ENCODE measurements around the gene ALG14.

DNA sequence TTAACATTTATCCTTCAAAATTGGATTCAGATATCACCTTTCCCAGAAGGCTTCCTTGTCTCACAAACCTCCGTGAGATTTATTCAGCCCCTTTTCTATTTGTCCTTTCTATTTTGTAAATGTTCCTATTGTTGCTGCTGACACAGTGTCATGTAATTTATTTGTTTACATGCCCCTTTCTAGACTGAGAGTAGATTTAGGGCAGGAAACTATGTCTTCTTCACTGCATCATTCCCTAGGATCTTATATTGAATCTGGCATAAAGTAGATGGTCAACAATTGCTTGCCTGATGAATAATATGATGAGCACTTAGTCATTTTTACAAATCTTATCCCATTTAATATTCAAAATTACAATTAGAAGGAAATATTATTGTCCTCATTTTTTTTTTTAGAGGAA, 137.7 kb downstream of the ALG14 start:
- TF ChIP-seq CTCF (IDR thresholded peaks at IDR 0.05 in 2 of 3, conservative IDR thresholded peaks at IDR 0.05 in 1 of 3; ENCODE audit: borderline replicate concordance in 1 of 3, insufficient read depth in 1 of 3, low read depth in 2 of 3, low read length in 2 of 3) (no peak), EZH2phosphoT487 (IDR thresholded peaks at IDR 0.05; ENCODE audit: borderline replicate concordance) (no peak), POLR2A (IDR thresholded peaks at IDR 0.05; ENCODE audit: borderline replicate concordance, extremely low read depth, insufficient read depth, insufficient read length) (no peak), SRF (IDR thresholded peaks at IDR 0.05; ENCODE audit: low read depth) (no peak), POLR2AphosphoS5 (IDR thresholded peaks at IDR 0.05; ENCODE audit: low read depth, low read length) (no peak), YY1 (IDR thresholded peaks at IDR 0.05; ENCODE audit: extremely low read depth, insufficient replicate concordance, low read depth, low read length) (no peak)
- TF ChIP-seq, protein P1, sequence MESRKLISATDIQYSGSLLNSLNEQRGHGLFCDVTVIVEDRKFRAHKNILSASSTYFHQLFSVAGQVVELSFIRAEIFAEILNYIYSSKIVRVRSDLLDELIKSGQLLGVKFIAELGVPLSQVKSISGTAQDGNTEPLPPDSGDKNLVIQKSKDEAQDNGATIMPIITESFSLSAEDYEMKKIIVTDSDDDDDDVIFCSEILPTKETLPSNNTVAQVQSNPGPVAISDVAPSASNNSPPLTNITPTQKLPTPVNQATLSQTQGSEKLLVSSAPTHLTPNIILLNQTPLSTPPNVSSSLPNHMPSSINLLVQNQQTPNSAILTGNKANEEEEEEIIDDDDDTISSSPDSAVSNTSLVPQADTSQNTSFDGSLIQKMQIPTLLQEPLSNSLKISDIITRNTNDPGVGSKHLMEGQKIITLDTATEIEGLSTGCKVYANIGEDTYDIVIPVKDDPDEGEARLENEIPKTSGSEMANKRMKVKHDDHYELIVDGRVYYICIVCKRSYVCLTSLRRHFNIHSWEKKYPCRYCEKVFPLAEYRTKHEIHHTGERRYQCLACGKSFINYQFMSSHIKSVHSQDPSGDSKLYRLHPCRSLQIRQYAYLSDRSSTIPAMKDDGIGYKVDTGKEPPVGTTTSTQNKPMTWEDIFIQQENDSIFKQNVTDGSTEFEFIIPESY (IDR thresholded peaks at IDR 0.05; ENCODE audit: extremely low read depth, insufficient replicate concordance, low read length) = no peak
- TF ChIP-seq, protein P2, sequence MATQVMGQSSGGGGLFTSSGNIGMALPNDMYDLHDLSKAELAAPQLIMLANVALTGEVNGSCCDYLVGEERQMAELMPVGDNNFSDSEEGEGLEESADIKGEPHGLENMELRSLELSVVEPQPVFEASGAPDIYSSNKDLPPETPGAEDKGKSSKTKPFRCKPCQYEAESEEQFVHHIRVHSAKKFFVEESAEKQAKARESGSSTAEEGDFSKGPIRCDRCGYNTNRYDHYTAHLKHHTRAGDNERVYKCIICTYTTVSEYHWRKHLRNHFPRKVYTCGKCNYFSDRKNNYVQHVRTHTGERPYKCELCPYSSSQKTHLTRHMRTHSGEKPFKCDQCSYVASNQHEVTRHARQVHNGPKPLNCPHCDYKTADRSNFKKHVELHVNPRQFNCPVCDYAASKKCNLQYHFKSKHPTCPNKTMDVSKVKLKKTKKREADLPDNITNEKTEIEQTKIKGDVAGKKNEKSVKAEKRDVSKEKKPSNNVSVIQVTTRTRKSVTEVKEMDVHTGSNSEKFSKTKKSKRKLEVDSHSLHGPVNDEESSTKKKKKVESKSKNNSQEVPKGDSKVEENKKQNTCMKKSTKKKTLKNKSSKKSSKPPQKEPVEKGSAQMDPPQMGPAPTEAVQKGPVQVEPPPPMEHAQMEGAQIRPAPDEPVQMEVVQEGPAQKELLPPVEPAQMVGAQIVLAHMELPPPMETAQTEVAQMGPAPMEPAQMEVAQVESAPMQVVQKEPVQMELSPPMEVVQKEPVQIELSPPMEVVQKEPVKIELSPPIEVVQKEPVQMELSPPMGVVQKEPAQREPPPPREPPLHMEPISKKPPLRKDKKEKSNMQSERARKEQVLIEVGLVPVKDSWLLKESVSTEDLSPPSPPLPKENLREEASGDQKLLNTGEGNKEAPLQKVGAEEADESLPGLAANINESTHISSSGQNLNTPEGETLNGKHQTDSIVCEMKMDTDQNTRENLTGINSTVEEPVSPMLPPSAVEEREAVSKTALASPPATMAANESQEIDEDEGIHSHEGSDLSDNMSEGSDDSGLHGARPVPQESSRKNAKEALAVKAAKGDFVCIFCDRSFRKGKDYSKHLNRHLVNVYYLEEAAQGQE (IDR thresholded peaks at IDR 0.05; ENCODE audit: low read depth) = no peak

Measured in HCT116 (cell line).